NOMO-1 treated with DMSO at 0.1 percent for 48 hours (cell line): ENCODE results near the gene SLC19A1.
A peak's percentile ranks its signal among the peaks of the same experiment; 100 is the strongest.

Source experiments
- DNase-seq: peaks from one replicate; lab custom pipeline; 2025; ENCODE audit not compliant: unreplicated experiment; lab: John Stamatoyannopoulos, UW

SLC19A1 gene

DNA sequence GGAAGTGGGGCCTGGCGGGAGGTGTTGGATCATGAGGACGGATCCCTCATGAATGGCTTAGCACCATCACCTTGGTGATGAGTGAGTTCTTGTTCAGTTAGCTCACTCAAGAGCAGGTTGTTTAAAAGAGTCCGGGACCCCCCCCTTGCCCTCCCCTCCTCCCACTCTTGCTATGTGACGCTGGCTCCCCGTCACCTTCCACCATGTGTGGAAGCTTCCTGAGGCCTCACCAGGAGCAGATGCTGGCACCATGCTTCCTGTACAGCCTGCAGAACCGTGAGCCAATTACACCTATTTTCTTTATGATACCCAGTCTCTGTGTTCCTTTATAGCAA is 3.0 kb upstream of the SLC19A1 start:
- DNase-seq = no peak

DNA sequence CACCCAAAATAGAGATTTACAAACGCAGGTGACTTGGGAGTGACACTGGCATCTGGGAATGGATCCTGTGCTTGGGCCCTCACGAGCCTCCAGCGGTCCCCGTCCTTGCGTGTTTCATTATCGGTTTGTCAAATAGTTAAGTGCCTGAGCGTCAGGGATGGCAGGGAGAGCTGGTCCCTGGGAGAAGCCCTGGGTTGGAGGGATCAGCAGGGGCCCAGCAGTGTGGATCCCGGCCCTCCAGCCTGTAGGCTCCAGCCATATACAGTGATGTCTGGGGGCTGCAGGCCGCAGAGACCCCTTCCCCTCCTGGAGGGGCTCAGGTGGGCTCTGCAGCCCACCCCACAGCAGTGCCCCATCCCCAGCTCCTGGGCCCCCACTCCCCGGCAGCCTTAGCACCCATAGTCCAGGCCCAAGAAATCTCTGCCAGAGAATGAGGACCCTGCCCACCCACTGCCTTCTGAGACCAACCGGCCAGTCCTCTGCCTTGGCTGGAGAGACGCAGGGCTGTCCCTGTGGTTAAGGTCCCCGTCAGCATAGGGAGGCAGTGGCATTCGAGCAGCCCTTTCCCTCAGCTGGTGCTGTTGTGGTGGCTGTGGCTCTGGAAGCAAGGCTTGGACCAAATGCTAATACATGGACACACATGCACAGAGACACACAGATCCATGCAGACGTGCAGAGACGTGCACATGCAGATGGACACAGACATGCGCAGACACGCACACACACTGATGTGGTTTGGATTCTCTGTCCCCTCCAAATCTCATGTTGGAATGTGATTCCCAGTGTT is 2.4 kb upstream of the SLC19A1 start:
- no peak for DNase-seq

DNA sequence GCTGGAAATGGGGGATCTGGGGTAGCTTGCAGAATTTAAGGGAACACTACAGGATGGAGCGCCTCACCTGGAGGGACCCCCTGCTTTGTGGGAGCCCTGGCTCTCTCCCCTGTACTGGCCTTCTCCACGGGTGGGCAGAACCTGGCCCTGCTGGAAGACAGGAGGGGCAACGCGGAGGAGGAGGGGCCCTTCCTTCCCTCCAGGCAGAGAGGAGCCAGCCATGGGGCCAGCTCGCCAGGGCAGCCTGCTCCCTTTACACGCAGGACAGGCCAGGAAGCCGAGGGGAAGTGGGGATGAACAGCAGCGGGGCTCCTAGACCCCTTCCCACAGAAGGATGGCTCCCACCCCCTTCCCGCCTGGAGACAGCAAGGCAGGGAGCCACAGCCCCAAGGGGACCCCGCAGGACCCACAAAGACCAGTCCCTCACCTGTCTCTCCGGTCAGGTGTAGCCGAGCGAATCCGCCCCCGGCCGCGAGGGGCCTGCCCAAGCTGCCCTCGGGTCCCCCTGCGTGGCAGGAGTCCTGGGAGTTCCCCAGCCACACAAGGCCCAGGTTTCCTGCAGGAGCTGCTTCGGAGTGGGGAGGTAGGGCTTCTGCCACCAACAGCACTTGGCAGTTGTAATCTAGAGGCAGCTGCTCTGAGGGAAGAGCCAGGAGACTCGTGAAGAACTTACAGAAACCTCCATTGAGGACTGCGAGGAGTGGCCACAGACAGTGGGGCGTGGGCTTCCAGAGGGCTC is 1.6 kb upstream of the SLC19A1 start:
- no peak for DNase-seq

DNA sequence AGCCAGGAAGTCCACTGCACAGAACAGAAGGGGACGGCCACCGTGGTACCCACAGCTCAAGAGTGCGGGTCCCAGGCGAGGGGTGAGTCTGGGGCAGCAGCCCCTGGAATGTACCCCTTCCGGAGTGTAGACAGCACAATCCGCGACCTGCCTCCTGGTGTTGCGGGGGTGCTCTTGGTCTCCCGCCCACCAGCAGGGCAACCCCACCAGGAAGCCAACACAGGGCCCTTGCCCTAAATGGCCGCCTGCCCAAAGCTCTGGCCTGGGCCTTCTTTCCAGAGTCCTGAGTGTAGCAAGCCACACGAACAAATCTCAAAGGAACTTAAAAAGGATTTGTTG is 1.1 kb upstream of the SLC19A1 start:
- DNase-seq = no peak

DNA sequence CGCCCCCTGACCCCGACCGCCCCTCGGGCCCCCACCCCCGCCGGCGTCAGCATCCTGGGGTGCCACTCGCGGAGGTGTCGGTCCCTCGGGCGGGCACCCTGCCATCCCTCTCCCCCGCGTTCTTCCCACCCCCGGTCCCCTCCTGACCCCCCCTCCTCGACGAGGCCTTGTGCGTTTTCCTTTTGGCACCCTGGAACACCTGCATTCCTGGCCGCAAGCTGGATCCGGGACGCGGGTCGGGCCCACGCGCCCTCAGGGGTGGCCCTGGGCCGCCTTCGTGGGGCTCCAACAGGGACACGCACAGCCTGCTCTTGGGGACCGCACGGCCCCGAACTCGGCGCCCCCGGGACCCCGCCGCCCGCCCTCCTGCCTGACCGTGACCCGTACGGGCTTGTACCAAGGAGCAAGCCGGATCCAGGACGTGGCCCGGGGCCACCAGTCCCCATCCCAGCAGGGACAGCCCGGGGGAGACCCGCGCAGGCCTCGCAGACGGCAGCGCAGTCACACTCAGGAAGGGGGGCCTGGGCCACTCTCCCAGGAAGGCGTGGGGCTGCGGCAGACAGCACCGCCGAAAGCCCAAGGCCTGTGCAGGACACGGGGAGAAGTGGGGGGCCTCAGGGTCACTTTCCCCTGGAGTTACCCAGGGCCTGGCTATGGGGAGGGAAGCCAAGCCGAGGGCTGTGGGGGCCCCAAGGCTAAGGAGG is 579 bp upstream of the SLC19A1 start:
- no peak for DNase-seq

DNA sequence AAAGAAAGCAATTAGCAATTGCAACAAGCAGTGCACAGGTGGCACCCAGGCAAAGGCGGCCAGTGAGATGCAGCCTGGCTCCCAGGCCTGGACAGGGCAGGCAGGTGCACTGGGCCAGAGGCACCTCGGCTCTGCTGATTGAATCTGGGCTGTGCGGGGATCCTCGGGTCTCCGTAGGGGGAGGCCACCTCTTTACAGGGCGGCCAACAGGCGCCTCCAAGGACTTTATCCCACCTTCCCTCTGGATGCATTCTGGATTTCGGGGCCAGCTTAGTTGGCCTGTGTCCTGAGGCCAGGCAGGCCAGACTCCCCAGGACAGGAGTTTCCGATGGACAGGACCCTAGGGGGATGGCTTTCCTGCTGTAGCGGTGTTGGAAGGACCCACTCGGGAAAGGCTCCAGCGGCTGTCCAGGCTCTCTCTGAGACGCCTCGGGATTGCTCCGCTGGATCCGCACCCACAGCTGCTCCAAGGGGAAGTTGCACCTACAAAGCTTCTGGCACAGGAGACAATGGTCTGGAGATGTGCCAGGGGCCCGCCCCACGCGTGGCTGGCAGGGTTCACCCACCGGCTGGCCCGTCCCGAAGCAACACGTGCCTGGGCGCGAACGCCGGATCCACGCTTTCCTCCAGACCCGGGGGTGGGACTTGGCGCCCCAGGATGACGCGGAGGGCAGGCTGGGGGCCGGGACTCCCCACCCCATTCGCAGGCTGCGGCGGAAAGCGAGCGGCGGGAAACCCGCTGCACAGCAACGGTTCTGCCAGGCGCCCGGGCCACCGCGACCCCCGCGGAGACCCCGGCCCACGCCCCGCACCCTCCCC is 810 bp downstream of the SLC19A1 start:
- peak; percentile 73 for DNase-seq

DNA sequence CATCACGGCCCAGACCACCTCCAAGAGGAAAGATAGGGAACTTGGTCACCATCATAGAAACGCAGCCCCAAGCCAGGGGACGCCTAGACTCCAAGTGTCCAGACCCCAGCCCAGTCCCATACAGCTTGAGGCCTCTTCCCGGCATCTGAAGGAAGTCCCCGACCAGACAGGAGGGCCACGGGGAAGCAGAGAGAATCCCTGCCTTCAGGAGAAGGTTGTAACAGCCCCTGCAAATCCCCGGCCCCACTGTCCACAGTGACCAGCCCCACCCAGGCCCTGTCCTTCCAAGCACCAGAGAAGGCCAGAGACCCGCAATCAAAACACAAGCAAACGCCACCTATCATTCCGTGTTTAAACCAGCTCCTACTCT is 1.7 kb downstream of the SLC19A1 start:
- DNase-seq = no peak

DNA sequence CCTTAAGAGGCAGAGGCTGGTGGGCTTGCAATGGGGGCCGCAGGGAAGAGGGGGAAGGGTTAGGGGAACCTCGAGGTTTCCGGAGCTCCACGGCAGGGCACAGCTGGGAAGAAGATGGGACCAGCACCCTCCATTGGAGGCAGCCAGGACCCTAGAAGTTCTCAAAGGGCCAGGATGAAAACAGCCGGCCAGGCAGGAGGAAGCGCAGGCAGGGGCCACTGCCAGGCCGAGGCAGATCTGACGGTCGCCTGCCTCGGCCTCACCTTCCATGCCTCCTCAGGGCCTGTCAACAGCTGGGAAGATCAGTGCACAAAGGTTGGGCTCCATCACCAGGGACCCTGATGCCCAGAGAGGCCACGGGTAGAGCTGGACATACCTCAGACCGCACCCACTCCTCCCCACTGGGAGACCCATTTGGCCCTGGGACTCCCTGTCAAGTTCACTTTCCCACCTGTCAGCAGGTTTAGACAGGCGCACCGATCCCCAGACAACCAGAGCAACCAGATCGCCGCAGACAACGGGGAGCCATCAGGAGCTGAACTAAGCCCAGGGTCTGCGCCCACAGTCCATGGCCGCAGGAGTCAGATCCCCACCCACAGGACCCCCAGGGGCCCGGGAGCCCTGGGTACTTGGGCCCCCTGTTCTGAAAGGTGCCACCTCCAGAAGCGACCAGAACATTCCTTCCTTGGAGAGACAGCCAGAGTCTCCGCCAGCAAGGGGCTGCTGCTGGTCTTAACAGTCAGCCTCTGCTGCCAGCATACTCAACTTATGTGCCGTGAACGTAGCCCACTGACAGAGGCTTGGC is 2.2 kb downstream of the SLC19A1 start:
- no peak for DNase-seq

DNA sequence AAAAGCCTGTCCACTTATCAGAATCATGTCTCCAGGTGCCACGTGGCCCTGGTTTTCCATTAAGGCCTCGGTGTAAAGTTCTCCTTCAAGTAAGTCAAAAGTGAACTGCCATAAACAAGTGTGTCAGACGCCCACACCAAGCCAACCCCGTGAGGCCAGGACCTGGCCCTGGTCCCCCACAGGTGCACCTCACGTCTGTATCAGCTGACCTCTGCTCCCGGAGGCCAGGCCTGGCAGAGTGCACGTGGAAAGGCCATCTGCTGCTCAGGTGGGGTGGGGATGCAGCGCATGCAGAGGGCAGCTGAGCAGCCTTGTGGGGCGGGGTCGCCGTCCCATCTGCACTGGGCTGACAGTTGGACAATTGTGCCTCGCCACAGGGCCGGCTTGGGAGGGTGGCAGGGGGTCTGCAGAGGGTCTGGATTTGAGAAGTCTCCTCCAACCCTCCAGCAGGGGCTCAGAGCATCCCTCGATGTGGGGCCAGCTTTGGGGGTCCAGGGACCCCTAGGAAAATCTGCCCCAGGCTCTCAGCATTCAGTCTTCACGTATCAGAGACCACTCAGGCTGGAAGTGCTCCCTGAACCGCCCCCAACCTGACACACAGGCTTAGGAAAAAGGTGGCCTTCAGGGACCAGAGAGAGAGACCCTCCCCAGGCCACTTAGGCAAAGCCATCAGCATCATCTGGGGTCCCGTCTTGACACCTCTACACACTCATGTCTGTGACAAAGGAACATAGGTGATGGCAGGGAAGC is 3.0 kb downstream of the SLC19A1 start:
- no peak for DNase-seq

DNA sequence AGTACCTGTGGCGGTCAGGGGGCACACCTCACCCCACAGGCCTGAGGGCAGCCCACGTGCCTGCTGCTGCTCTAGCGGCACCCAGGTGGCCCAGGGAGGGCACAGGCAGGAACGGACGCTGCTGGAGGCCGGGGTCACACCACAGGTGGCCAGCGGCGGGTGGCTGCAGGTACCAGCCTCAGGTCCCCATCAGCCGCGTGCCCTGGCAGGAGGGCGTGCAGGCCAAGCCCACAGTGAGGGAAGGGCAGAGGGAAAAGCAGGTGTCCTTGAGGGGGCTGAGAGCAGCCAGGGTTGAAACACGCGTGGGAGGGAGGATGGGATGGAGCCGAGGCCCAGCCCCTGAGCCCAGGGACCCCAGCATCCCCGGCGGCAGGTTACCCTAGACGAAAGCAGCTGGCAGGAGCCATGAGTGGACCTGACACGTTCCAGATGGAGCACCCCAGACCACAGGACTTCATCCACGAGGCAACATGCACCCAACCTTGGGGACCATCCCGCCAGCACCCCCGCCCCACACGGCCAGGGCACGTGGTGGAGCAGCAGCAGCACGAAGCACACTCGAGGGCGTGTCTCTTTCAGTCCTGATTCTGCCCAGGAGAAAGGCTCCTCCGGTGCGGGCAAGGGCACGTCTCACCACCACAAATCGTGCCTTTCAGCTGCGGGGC is 3.7 kb downstream of the SLC19A1 start:
- no peak for DNase-seq

DNA sequence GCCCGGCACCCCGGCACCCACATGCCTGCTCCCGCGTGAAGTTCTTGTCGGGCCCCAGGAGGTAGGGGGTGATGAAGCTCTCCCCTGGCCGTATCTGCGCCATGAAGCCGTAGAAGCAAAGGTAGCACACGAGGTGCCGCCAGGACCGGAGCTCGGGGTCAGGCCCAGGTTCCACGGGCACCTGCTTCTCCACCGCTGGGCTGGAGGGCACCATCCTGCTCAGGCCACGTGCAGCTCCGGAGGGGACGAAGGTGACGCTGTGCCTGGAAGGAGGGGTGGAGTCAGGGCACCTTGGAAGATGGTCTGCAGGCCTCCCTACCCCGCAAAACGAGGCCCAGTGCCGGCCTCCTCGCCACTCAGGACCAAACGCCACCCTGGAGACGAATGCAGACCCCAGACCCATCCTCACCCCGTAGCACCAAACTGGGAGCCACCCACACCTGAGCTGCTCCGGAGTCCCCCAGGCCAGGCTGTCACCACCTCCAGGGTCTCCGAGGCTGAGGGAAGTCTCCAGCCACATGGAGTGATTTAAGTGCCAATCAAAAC is 4.4 kb downstream of the SLC19A1 start:
- no peak for DNase-seq

DNA sequence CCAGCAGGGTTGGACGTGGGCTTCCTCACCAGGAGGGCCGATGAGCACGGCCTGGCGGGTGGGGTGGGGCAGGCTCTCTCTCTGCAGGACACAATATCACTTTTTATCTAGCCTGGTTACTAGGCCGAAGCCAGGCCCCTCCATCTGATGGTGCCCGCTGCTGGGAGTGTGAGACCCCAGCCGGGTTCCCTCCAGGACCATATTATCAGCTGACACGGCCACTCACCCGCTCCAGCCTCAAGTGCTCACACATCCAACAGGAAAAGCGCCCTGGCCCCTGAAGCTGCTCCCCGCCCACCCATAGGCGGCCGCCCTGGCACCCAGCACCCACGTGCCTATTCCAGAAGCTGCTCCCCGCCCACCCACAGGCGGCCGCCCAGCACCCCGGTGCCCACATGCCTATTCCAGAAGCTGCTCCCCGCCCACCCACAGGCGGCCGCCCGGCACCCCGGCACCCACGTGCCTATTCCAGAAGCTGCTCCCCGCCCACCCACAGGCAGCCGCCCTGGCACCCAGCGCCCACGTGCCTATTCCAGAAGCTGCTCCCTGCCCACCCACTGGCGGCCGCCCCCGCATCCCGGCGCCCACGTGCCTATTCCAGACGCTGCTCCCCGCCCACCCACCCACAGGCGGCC is 5.0 kb downstream of the SLC19A1 start:
- DNase-seq = no peak

DNA sequence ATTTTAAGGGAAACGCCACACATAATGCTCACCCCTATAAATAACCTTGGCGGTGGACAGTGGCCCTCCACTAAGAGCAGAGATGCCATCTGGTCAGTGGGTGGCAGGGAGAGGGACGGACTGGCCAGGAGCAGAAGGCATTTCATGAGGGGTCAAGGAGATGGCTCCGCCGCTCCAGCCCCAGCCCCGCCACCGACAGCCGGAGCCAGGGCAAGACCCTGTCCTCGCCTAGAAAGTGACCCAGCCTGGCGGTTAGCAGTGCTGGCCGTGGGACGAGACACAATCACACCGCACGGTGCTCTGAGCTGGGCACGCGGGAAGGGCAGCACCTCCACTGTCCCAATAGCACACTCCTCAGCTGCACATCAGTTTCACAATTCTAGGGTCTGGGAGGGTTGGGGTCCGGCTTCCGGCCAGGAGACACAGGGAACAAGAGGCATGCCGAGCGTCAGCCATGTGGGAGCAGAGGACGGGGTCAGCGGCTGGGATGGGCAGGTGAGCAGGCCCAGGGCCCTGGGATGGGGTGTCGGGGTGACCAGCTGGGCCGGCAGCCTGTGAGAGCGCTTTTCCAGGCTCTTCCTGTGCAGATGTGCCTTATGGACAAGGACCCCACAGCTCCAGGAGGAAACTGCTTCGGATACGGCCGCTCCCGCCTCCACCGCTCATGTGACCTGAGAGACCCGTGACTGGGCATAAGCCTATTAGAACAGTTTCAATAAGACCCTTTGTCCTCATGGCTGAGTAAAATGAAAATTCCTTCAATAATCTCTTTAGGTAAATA is 5.7 kb downstream of the SLC19A1 start:
- no peak for DNase-seq

DNA sequence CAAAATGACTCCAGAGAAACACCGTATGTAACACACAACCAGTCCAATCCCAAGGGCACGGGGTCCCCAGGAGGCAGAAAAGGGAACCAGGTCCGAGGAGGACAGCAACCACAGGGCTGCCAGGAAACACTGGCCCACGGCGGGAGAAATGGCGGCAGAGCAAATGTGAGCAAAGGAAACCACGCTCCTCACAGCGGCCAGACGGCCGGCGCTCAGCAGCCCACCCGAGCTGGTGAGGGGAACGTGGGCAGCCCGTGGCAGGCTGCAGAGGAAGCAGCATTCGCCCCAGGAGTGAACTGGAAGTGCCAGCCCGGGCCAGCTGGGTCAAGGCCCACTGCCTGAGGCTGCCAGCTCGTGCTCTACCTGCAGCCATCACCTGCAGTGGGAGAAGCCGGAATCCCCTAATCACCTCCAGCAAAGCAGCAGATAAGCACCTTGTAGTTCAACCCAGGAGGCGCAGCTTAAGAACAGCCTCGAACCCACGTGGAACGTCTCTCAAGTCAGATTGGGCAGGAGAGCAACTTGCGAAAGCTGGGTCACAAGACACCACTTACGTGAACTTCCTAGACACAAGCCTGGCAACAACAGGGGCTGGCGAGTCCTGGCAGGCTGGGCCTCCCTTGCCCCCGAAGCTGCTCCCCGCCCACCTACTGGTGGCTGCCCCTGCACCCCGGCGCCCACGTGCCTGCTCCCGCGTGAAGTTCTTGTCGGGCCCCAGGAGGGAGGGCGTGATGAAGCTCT is 6.7 kb downstream of the SLC19A1 start:
- peak; percentile 60 for DNase-seq

DNA sequence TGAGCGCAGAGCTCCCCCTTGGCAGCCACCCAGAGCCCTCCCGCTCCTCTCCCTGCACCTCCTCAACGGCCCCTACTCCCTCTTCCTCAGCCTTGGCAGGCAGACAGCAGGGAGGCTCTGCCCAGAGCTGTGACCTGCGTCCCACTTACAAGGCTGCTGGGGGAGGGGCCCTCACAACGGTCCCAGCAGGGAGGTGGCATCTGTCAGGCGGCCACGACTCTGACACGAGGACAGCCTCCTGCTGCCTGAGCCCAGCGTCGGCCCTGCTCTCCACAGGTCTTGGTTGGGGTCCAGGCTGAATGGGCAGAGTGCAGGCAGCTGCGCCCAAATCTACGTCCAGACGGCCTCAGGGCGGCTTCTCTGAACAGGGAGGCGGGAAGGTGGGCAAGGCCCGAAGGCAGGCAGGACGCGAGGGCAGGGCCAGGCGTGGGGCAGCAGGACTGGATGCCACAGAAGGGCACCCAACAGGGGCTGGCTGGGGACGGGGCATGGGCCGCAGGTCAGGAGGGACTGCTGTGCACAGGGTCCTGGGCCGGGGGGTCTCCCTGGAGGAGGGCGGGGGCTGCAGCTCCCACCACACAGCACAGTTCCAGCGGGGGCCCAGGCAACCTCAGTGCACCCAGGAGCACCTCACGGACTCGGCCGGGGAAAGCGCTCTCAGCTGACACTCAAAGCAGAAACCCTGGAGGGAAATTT is 7.5 kb downstream of the SLC19A1 start:
- DNase-seq = no peak

DNA sequence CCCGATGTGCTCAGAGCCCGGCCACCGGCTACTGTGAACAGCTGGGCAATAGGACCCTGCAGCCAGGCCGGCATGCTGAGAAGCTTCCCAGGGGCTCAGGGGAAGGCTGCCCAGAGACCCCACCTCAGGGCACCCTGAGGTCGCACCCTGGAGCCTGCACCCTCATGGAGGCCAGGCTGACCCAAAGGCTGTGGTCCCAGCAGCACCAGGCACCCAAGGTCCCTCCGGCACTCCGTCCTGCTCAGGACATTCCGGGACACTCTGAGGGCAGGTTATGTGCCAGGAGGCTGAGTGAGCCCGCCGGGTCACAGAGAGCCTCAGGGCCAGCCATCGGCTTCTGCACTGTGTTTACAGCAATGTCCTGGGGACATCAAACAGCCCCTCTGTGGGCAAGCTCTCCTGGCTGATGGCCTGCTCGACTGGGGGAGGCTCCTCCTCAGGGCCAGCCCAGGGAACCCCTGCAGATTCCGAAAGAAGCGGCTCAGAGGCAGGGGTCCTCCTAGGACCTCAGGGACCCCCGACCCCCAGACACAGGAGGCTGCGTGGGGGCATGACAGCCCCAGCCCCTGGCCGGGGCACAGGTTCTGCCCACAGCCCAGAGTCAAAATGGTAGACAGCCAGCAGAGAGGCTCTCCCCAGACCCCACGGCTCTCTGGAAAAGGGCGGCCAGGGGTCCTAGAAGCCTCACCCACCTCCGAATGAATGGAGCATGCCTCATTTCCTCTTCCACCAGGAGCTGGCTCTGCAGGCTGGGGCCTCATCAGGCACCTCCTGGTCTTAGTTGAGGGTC is 8.2 kb downstream of the SLC19A1 start:
- DNase-seq = no peak
